ENCODE results near the gene BCL6B.
A peak's percentile ranks its signal among the peaks of the same experiment; 100 is the strongest.
"Not testable (repeated sequence)": the region's sequence is repeated elsewhere in the genome, so short reads cannot be mapped to it uniquely, and the experiment has no call there.

BCL6B gene

DNA sequence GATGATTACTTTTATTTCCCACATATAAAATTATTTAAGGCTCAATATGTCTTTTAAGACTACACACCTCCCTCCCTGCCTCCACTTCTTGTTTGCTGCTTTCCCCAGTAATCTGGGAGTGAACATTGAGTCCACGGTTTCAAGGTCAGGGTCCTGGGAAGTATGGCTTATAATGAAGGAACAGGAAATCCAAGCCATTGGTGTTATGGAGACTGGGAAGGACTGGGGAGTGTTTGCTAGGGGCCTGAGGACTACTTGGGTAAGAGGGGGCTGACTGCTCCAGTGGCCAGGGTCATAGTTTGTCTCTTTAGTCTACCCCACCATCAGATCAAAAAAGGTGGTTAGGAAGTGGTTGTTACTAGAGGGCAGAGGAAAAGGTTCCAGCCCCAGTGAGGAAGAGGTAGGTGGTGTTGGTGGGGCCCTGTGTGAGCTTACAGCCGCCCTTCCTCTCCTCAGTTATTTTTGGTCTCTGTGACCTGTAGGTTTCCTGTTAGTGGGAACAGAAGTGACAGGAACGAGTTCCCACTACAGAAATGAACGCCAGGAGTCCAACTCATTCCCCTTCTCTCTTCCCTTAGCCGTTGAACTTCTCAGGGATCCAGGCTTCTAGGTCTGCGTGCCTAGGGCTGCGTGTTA is 12.2 kb downstream of the BCL6B start:
- peak; percentile 81 for DNase-seq

DNA sequence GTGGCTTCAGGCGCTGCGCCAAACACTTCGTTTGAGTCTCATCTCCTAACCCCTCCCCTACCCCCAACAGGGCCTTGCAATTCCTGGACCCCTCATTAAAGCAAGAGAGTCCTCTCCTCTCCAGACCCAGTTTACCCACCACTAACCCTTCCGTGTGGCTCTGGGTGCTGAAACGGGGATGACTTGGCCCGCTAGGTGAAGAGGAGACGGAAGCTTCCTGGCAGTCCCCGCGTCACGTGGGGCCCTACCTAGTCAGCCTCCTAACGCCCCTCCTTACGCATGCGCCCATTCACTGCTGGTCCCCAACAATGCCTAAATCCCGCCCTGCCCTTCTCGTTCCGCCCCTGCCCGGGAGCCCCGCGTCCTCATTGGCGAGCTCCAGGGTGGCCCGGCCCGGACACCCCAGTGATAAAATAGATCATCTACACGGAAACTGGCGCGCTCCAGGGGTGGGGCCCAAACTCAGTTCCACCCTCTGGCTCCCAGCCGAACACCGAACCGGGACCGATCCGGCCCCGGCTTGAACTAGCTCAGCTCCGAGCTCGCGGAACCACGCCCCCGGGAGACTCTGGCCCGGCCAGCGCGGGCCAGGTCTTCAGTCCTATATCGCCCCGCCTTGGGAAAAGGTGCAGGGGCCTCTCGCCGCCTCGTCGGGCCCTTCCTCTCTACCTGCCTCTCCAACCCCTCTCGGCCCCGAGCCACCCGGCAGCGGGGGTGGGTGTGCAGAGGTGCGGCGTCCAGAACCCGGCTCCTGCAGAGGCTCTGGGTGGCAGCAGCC is 12.9 kb downstream of the BCL6B start, which contains the start of gene SLC16A13:
SLC16A13 (plus strand) TSS at position 425 of the 778 bp plus-strand sequence. CDS start 368 bp downstream, outside the sequence.
- DNase-seq, result peak; percentile 99

DNA sequence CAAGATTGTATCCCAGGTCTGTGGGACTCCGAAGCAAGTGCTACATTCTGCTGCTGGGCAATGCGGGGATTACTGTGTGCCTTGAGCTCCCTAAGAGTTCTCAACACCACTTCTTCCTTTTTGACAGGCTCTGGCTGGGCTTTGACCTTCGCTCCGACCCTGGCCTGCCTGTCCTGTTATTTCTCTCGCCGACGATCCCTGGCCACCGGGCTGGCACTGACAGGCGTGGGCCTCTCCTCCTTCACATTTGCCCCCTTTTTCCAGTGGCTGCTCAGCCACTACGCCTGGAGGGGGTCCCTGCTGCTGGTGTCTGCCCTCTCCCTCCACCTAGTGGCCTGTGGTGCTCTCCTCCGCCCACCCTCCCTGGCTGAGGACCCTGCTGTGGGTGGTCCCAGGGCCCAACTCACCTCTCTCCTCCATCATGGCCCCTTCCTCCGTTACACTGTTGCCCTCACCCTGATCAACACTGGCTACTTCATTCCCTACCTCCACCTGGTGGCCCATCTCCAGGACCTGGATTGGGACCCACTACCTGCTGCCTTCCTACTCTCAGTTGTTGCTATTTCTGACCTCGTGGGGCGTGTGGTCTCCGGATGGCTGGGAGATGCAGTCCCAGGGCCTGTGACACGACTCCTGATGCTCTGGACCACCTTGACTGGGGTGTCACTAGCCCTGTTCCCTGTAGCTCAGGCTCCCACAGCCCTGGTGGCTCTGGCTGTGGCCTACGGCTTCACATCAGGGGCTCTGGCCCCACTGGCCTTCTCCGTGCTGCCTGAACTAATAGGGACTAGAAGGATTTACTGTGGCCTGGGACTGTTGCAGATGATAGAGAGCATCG is 15.4 kb downstream of the BCL6B start:
- DNase-seq, result no peak

DNA sequence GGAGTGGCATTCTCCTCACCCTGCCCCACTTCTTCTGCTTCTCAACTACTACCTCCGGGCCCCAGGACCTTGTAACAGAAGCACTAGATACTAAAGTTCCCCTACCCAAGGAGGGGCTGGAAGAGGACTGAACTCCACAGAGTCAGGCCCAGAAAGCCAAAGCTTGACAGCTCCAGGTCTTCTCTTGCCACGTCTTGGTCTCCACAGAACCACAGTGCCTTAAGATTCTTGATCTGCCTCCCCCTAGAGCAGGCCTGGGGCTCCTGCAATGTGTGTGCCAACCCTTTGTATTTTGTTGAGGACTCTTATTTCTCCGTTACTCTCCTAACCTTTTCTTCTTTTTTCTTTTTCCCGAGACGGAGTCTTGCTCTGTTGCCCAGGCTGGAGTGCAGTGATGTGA is 17.0 kb downstream of the BCL6B start:
- DNase-seq, result no peak

DNA sequence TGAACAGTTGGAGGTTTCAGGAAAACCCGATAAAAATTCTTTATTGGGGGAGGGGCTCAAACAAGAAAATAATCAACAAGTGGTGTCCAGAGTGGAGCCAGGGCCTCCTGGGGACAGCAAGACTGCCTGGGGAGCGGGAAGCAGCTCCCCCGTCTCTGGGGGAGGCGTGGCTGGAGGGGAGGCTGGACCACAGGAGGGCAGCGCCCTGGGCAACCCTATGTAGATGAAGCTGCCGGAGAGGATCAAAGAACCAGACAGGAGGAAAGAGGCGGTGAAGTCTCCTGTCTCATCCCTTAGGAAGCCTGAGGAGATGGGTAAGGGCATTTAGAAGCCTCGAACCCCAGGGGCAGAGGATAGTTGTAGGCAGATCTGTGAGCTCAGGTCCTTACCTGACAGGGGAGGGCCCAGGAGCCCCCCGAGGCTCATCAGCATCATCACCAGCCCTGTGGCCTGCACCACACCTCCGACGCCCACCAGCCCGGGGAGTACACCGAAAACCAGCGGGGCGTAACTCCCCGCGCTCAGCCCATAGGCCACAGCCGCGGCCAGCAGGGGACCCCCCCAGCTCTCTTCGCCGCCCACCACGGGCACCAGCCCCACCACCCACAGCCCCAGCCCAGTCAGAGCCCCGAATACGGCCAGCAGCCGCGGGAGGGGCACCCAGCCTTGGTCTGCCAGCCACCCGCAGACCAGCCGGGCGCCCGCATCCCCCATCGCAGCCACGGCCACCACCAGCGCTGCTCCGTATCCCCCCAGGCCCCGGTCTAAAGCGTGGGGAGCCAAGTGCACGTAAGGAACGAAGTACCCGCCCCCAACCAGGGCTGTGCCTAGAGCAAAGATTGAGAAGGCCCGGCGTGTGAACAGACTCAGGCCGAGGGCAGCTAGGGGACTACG is 19.0 kb downstream of the BCL6B start:
- DNase-seq, result peak; percentile 73

DNA sequence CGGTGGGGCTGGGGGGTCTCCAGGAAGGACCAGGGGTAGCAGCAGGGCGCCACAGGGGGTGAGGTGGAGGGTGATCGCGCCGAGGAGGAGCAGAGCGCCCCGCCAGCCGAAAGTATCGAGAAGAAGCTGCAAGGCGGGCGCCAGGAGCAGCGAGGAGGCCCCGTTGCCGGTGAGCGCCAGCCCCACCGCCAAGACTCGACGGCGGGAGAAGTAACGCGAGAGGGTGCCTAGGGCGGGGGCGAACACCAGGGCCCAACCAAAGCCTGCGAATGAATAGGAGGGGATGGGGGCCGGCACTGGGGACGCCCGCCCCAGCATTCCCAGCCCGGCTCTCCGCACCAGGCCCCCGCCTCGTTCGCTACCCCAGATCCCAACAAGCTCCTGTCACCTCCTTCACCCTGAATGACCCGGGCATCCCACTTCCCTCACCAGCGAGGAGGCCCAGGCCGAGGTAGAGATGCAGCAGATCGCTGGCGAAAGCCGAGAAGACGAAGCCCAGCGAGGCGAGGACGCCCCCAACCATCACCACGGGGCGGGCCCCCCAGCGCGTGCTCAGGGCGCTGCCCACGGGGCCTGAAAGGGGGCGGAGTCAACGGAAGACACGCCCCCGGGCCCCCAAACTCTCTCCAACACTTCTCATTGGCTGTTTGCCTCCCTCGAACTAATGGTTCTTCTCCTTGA is 19.8 kb downstream of the BCL6B start:
- peak; percentile 75 for DNase-seq

DNA sequence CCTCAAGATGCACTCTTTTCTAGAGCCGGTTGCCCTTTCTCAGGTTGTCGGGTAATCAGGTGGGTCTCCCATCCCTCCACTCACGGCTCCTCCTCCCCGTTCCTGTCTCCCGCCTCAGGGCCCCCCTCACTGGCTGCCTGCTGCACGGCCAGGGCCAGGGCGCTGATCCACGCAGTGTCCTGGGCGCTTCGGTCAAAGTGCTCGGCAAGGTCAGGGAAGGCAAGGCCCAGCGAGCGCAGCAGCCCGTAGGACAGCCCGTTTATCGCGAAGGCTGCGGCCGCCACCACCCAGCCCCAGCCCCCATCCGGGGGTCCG is 20.3 kb downstream of the BCL6B start:
- DNase-seq, result no peak

DNA sequence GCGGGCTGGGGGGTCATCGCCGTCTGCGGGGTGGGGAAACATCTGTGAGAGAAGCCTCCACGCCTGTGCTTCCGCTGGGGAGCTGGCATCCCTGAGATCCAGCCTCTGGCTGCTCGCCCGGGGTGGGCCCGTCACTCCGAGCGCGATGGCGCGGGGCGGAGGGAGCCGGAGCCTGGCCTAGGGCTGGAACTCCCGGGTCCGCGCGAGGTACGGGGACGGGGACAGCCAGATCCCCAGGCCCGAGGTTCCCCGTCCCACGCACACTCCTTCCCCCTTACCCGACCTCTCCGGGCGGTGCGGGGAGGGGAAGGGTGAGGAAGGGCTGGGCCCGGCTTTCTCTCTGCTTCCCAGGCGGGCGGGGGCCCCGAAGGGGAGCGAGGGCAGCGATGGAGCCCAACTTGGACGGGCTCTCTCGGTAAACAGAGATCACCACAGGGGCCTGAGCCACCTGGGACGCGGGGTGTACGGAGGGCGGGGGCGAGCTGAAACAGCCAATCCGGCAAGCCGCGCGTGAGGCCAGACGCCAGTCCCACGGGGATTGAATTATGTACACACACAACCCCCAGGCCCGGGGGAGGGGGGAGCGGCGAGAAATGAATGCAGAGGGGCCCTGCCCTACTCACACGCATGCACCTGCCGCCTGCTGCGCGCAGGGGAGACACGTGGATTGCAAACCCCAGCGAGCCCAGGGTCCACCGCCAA is 20.8 kb downstream of the BCL6B start, which contains the start of gene SLC16A11:
SLC16A11 (minus strand) TSS at position 596 of the 702 bp plus-strand sequence; CDS start at position 17, 579 bp downstream.
- peak; percentile 76 for DNase-seq

DNA sequence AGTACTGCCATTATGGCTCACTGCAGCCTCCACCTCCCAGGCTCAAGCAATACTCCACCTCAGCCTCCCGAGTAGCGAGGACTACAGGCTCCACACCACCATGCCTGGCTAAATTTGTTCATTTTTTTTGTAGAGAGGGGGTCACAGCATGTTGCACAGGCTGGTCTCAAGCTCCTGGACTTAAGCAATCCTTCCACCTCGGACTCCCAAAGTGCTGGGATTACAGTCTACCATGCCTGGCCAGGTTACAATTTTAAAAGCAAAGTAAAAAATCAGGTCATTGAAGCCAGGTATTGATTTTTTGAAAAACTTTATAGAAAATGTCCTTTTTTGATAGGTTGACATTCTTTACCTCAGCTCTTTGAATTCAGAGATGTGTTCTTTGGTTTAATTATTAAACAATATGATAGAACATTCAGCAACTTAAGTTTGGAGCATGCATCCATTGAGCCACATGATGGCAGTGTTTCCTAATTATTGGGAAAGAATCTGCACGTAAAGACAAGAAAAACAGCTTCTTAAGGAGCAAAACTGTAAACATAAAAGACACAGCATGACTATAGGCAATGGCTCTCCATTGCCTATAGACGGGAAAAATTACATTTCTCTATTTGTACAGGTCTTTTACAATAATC is 22.8 kb downstream of the BCL6B start:
- DNase-seq, result peak; percentile 66

DNA sequence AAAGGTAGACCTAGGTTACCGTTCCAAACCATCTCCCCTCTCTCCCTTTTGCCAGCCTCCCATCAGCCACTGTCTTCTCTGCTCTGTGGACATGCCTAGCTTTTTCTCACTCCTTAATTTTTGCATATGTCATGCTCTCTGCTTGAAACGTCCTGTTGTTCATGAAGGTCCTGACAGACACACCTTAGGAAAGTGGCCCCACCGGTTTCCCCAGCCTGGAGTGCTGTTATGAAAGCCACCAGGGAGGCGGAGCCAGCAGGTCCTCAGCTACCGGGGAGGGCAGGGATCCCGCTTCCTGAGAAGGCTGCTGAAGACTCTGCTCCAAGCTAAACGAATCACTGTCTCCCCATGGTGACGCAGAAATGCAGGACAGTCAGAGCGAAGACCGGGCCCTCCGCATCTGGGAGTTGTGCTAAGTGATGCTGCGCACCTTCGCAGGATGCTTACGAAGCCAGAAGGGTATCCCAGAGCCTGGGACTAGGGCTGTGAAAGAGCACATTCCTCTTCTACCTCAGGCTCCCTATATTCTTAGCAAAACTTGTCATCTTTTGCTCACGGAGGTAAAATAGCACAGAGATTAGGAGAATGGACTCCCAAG is 23.4 kb downstream of the BCL6B start:
- DNase-seq, result peak; percentile 82

DNA sequence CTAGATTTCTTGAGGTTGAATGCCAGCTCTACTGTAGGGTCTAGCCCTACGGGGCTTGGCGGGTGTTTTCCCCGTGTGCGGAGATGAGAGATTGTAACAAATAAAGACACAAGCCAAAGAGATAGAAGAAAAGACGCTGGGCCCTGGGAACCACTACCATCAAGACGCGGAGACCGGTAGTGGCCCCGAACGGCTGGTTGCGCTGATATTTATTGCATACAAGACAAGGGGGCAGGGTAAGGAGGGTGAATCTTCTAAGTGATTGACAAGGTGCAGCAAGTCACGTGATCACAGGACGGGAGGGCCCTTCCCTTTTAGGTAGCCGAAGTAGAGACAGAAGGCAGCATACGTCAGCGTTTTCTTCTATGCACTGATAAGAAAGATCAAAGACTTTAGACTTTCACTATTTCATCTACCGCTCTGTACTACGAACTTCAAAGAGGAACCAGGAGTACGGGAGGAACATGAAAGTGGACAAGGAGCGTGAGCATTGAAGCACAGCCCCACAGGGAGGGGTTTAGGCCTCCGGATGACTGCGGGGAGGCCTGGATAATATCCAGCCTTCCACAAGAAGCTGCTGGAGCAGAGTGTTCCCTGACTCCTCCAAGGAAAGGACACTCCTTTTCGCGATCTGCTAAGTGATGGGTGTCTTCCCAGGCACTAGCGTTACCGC is 24.0 kb downstream of the BCL6B start:
- peak; percentile 90 for DNase-seq

DNA sequence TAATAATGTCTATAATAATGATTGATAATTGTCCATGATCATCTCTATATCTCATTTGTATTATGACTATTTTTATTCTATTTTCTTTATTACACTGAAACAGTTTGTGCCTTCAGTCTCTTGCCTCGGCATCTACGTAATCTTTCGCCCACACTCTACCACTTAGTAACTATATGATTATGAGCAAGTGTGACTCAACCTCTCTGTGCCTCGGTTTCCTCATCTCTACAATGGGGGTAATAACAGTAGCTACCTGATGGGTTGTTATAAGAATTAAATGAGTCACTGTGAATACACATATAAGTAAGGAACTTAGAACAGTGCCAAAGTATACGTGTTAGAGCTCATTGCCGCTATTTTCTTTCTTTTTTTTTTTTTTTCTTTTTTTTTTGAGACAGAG is 24.7 kb downstream of the BCL6B start:
- DNase-seq, result peak; percentile 72

DNA sequence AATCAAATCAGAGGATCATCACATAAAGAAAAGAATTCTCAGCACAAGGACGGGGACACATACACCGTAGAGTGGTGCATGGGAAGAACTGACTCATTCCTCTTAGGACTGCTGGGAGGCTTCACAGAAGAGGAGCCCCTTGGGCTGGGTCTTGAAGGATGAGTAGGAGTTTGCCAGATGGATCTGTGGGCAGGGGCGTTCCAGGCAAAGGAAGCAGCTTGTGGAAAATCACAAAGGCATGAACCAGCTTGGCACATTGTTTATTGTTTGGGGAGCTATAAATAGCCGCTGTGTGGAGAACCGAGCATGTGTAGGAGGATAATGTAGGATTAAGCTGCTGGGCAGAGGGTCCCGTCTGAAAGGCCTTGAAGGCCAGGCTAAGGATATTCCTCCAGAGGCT is 26.1 kb downstream of the BCL6B start:
- DNase-seq, result no peak

DNA sequence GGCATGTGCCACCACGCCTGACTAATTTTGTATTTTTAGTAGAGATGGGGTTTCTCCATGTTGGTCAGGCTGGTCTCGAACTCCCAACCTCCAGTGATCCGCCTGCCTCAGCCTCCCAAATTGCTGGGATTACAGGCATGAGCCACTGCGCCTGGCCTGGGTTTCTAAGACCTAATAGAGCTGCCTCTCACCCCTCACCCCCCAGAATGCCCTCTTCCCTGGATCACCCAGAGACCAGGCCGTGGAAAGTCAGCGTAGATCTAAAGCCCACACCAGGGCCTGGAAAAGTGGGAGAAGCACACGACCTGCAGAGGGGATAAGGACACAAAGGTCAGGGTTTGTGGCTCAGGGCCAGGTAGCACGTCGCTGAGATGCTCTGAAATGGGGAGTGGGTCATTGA is 27.7 kb downstream of the BCL6B start:
- DNase-seq, result not testable (repeated sequence)

DNA sequence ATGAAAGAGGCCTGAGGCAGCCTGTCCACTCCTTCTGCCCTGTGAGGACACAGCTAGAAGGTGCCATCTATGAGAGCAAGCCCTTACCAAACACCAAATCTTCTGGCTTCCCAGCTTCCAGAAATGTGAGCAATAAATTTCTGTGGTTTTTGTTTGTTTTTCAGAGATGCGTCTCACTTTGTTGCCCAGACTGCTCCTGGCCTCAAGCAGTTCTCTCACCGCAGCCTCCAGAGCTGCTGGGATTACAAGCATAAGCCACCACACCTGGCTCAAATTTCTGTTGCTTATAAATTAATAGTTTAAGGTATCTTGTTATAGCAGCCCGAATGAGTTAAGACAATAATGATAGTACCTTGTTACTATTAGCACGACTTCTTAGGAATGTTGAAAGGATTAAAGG is 33.5 kb downstream of the BCL6B start:
- DNase-seq, result no peak

DNA sequence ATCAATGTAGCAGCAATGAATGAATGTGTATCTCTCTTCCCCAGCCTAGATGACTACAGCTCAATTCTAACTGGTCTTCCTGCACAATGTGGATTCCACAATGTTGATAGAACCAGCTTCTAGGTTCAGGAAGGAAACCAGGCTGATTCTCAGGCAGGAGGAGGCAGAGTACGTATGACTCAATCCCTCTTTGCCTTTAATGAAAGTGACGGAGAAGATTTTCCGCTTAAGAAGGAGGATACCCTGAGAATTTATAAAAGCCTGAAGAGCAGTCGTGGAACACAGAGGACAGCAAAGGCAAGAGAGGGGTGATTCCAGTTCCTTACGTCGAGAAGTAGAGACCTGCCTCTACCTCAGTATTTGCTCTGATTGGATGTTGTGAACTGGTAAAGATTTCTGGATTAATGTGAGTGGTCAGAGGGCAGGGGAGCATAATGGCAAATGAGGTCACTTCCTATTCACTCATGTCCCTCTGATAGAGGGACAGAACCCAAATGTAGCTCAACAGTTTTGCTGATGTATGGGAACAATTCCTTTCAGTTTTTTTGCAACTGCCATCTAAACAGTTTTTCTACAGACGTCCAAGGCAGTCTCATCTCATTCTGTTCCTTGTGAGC is 36.1 kb downstream of the BCL6B start:
- no peak for DNase-seq

DNA sequence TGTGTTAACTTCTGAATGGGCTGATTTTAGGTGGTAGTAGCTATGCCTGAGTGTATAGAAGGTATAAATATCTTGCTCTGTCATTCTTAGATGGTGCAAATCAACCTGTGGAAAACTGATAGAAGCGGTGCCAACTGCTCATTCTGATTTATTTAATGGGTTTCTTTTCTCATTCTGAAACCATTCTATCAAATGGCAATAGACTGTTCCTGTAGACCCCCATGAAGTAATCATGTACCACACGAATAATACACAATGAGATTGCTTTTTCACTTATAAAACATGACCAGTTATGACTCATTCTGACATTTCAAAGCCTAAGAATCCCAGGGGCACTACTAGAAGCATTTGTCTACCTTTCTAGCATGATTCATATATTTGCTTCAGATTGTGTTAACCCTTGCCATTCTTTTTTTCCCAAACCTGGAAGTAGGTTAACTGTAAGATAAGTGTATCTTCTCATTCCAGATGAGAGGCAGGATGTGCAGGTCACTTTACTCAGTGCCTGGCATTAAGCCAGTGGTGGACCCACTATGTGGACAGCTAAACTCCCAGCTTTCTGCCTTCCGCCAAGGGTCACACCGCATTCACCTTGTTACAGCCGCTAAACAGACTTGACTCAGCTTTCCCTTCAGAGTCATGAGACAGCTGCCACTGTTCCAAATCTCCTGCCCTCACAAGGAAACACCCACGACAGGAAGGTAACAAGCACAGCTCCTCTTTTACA is 37.5 kb downstream of the BCL6B start:
- DNase-seq, result peak; percentile 73

DNA sequence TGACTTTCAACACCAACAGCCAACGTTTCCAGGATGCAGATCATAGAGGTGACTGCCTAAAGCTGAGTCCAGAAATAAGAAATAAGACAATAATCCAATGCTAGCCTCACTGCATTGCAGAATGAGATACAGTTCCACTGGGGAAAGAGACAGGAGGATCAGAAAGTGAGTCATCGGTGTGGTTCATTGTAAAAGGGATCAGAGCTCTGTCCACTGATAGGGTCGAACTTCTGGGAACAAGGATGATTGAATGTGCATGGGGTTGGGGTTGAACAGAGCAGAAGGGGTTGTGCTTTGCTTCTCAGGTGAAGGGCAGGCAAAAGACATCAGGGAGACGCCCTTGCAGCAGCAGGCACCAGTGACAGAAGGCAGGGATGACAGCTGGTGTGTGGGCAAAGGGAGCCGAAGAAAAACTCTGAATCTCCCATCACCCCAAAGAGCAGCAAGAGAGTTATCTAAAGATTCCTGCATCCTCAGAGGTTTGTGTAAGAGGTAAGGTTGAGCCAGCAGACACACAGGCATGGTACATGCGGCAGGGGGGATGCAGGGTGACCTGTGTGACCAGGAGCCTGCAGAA is 40.8 kb downstream of the BCL6B start:
- no peak for DNase-seq

Measured in activated effector memory CD4-positive, alpha-beta T cell treated with anti-CD3 and anti-CD28 coated beads, Interleukin-2, amount 50 U/mL, for 16 hours (primary cell).